DOHH2 (cell line): ENCODE results near the gene SP9.

Experiments used
- EZH2phosphoT487 ChIP-seq: fragments of 200-600 bp; sonication (generic); IDR thresholded peaks from 2 replicates; pipeline ENCODE4 v1.6.1; 2017; ENCODE audit warnings: borderline replicate concordance, mild to moderate bottlenecking, antibody characterized with exemption, low read length, moderate library complexity, mixed read lengths
- TF ChIP-seq, protein P1 (sequence below): fragments of 200-600 bp; sonication (generic); IDR thresholded peaks from one replicate; pipeline ENCODE4 v1.5.1; 2014; ENCODE audit warnings: antibody characterized with exemption, mild to moderate bottlenecking, low read depth, low read length; ENCODE audit not compliant: poor library complexity, severe bottlenecking

DNA sequence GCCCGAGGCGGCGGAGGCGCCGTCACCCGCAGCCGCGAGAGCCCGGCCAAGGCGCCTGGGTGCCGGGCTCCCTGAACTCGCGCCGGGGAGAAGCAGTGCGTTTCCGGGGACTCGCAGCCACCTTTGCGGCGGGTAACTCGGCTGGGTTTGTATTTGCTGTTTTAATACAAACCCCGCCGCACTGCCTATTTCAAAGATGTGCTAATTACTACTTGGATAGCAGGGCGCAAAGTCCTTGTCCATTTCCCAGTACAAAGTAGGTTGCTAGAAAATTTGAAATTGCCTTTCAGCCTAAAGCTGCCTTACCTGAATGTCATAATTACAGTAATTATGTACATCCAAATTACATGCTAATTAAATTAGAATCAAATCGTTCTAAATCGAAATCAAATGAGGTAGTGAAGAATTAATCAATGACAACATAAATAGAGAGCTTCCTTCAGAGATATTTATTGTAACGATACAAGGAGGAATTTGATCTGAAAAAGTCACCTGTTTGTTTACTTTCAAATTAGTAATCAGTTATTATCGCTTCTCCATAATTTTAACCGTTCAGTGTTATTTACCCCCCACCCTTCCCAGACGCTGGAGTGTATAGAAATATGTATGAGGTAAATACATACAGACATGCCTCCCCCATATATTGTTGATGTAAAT is 8.1 kb downstream of the SP9 start:
- TF ChIP-seq, protein P1, sequence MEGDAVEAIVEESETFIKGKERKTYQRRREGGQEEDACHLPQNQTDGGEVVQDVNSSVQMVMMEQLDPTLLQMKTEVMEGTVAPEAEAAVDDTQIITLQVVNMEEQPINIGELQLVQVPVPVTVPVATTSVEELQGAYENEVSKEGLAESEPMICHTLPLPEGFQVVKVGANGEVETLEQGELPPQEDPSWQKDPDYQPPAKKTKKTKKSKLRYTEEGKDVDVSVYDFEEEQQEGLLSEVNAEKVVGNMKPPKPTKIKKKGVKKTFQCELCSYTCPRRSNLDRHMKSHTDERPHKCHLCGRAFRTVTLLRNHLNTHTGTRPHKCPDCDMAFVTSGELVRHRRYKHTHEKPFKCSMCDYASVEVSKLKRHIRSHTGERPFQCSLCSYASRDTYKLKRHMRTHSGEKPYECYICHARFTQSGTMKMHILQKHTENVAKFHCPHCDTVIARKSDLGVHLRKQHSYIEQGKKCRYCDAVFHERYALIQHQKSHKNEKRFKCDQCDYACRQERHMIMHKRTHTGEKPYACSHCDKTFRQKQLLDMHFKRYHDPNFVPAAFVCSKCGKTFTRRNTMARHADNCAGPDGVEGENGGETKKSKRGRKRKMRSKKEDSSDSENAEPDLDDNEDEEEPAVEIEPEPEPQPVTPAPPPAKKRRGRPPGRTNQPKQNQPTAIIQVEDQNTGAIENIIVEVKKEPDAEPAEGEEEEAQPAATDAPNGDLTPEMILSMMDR: no peak
- peak; percentile 78; the same call in 1 of the 2 replicates for TF ChIP-seq EZH2phosphoT487
